Measurements from ENCODE around the gene TMEM201. TPM values are rescaled to one million over a fixed set of nuclear protein-coding genes. Genes with fewer than 3 reads are reported as not detected.

Gene TMEM201
- total and polyA plus RNA-seq, 9 of the 15 experiments (the other 6 are each of a cell fraction or from before 2014, with no cell fraction given) = 0.42 to 51.3 (median 7.4) TPM

GRCh38 chr1:9586147-9586766 is 2.5 kb upstream of the TMEM201 start:
- in situ Hi-C loops (cut with MboI) (no loop called here), intact Hi-C loops (cut with micrococcal nuclease) (loop anchor here (5.0 to 10.0 kb wide), 2 partner anchors 84 to 301 kb away; no protein-coding TSS in a partner anchor)
- Histone ChIP-seq H3K9me3 (replicated peaks; ENCODE audit: control insufficient read depth, insufficient read depth, low read depth, low read length) (no peaks in the 10 kb centered on the region), H3K27ac (ENCODE audit: extremely low read depth, low read depth, low read length) (no peak overlapping the region), H3K9ac (ENCODE audit: insufficient read depth in 1 of 2, low read depth in 2 of 2, low read length in 2 of 2) (no peak overlapping the region), H4K20me1 (replicated peaks; ENCODE audit: control insufficient read depth, insufficient read depth, low read length) (peaks cover 20% of the 10 kb centered on the region), H3K4me2 (ENCODE audit: insufficient read depth, low read length) (no peak overlapping the region), H3K27me3 (ENCODE audit: control insufficient read depth in 2 of 2, insufficient read depth in 2 of 2, low read length in 2 of 2) (no peaks in the 10 kb centered on the region), H3K9me1 (ENCODE audit: control insufficient read depth, insufficient read depth, low read length) (peaks cover 17% of the 10 kb centered on the region), H3K4me3 (no peak overlapping the region), H2AFZ (ENCODE audit: low read depth, low read length) (no peak overlapping the region), H3K4me1 (replicated peaks in 1 of 2; ENCODE audit: control insufficient read depth in 2 of 2, insufficient read depth in 2 of 2, low read length in 2 of 2) (peaks cover 19 to 29% of the 10 kb centered on the region in 2 experiments; a peak in 4 of 5 replicates), H3K36me3 (ENCODE audit: control insufficient read depth, insufficient read depth, low read length) (peaks cover 45% of the 10 kb centered on the region), H3K79me2 (ENCODE audit: control insufficient read depth, insufficient read depth, low read length) (peaks cover 26% of the 10 kb centered on the region)
- TF ChIP-seq KLF16 (IDR thresholded peaks at IDR 0.05) = no peak
- TF ChIP-seq SIRT6 (IDR thresholded peaks at IDR 0.05; ENCODE audit: low read depth, low read length) = no peak
- 0 out of 2 replicates have a peak, but pooled peaks have one; percentile 23 for TF ChIP-seq E2F5 (CRISPR knock-in tag; IDR thresholded peaks at IDR 0.05)
- TF ChIP-seq MCM3 (IDR thresholded peaks at IDR 0.05) = no peak
- no peak for TF ChIP-seq BCL6 (CRISPR knock-in tag; IDR thresholded peaks at IDR 0.05)
- ATAC-seq = no peak
- POLR2A ChIA-PET = no interaction called here
- no peak for DNase-seq (ENCODE audit: extremely low read depth in 1 of 4, low spot score in 3 of 4)
- BruUV-seq (replicated peaks) = no TSS peak
- CTCF ChIA-PET (ENCODE audit: low intra/inter-chr PET ratio) = interaction anchor here (0.6 kb wide), 1 partner anchor 121 kb away, joined by 3 read pairs; no protein-coding TSS in a partner anchor
- WGBS (ENCODE audit: insufficient coverage, low coverage, missing lambda C conversion rate) = 67% methylated on average over 3 of the region's 3 CpGs
- FAIRE-seq = no peak

All from K562 (cell line).